ENCODE results near the gene ACSF3. TPM values are rescaled to one million over a fixed set of nuclear protein-coding genes. Genes with fewer than 3 reads are reported as not detected.

ACSF3 gene
- total RNA-seq, 1 experiment from 2014 or later: 30.8 TPM

DNA sequence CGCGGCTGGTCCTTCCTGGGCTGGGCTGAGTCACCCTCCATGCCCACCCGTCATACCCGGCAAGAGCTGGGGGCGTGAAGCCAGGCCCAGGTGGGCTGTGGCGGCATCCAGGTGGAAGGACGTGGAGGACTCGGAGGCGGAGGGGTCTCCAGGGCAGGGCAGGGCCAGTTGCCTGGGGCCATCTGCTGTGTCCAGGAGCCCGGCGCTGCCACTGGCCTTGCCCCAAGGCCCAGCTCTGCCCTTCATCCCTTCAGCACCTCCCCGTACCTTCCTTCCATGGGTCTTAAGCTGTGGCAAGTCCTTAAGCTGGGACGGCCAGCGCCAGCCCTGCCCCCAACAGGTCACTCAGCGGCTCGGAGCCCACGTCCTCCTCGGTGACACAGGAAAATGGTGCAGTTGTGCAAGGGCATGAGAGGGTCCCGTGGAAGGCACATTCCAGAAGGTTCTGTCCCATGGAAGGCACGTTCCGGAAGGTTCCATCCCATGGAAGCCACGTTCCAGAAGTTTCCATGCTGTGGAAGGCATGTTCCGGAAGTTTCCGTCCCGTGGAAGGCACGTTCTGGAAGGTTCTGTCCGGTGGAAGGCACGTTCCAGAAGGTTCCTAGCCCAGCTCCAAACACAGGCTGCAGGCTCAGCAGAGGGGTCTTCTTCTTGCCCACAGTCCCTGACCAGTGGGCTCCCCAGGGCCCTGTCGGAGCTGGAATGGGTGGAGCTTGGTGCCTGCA lies 67.5 kb downstream of the ACSF3 start:
- CTCF ChIA-PET: no interaction called here
- Histone ChIP-seq H3K27me3 (ENCODE audit: control insufficient read depth, insufficient read depth, low read length) (no peaks in the 10 kb centered on the region), H3K4me1 (ENCODE audit: control insufficient read depth, insufficient read depth, low read length) (no peaks in the 10 kb centered on the region), H3K36me3 (ENCODE audit: control insufficient read depth, insufficient read depth, low read length) (no peaks in the 10 kb centered on the region), H3K27ac (ENCODE audit: low read length) (no peak overlapping the region), H3K4me3 (ENCODE audit: low read depth in 2 of 2, low read length in 2 of 2) (no peak overlapping the region), H3K9me3 (ENCODE audit: control insufficient read depth, insufficient read depth, low read depth, low read length) (no peaks in the 10 kb centered on the region)
- POLR2A ChIA-PET: no interaction called here
- DNase-seq (ENCODE audit: low read depth, low spot score): no peak
- intact Hi-C loops (cut with micrococcal nuclease; ENCODE audit: unreplicated experiment) (loop anchor here (10.0 kb wide), 1 partner anchor 346 kb away; the partner anchor contains the start of gene APRT), in situ Hi-C loops (cut with HindIII; ENCODE audit: low pct_unique_long_range_greater_than_20kb, low sequenced_read_pairs) (no loop called here)
- no peak for ATAC-seq
- no TSS peak for BruUV-seq (replicated peaks)
- no peak for TF ChIP-seq POLR2AphosphoS5 (IDR thresholded peaks at IDR 0.05; ENCODE audit: low read depth, low read length)
- no peak for TF ChIP-seq TCF7L2 (IDR thresholded peaks at IDR 0.05; ENCODE audit: low read depth, low read length)
- TF ChIP-seq, protein P1, sequence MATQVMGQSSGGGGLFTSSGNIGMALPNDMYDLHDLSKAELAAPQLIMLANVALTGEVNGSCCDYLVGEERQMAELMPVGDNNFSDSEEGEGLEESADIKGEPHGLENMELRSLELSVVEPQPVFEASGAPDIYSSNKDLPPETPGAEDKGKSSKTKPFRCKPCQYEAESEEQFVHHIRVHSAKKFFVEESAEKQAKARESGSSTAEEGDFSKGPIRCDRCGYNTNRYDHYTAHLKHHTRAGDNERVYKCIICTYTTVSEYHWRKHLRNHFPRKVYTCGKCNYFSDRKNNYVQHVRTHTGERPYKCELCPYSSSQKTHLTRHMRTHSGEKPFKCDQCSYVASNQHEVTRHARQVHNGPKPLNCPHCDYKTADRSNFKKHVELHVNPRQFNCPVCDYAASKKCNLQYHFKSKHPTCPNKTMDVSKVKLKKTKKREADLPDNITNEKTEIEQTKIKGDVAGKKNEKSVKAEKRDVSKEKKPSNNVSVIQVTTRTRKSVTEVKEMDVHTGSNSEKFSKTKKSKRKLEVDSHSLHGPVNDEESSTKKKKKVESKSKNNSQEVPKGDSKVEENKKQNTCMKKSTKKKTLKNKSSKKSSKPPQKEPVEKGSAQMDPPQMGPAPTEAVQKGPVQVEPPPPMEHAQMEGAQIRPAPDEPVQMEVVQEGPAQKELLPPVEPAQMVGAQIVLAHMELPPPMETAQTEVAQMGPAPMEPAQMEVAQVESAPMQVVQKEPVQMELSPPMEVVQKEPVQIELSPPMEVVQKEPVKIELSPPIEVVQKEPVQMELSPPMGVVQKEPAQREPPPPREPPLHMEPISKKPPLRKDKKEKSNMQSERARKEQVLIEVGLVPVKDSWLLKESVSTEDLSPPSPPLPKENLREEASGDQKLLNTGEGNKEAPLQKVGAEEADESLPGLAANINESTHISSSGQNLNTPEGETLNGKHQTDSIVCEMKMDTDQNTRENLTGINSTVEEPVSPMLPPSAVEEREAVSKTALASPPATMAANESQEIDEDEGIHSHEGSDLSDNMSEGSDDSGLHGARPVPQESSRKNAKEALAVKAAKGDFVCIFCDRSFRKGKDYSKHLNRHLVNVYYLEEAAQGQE (IDR thresholded peaks at IDR 0.05; ENCODE audit: insufficient read depth in 1 of 2, low read depth in 2 of 2, low read length in 1 of 2): no peak

- no peak for ATAC-seq
- CTCF ChIA-PET: no interaction called here
- intact Hi-C loops (cut with micrococcal nuclease; ENCODE audit: unreplicated experiment): loop anchor here (10.0 kb wide), 1 partner anchor 347 kb away; the partner anchor contains the start of gene APRT
Measured at GRCh38 chr16:89161763-89162713, 68.4 kb downstream of the ACSF3 start.

More at GRCh38 chr16:89161763-89162713, 68.4 kb downstream of the ACSF3 start:
- BruUV-seq (replicated peaks): no TSS peak
- in situ Hi-C loops (cut with HindIII; ENCODE audit: low pct_unique_long_range_greater_than_20kb, low sequenced_read_pairs): no loop called here
- POLR2A ChIA-PET: no interaction called here
- no peak for DNase-seq (ENCODE audit: low read depth, low spot score)
- TF ChIP-seq, protein P1 (IDR thresholded peaks at IDR 0.05; ENCODE audit: insufficient read depth in 1 of 2, low read depth in 2 of 2, low read length in 1 of 2): no peak
- TF ChIP-seq TCF7L2 (IDR thresholded peaks at IDR 0.05; ENCODE audit: low read depth, low read length) (no peak), CTCF (IDR thresholded peaks at IDR 0.05) (no peak), POLR2AphosphoS5 (IDR thresholded peaks at IDR 0.05; ENCODE audit: low read depth, low read length) (no peak), SIN3A (IDR thresholded peaks at IDR 0.05; ENCODE audit: borderline replicate concordance, insufficient read depth, low read depth, low read length) (no peak)
- H3K4me3 ChIP-seq (ENCODE audit: low read depth in 2 of 2, low read length in 2 of 2): no peak overlapping the region
- no peaks in the 10 kb centered on the region for H3K27me3 ChIP-seq (ENCODE audit: control insufficient read depth, insufficient read depth, low read length)
- H3K4me1 ChIP-seq (ENCODE audit: control insufficient read depth, insufficient read depth, low read length): no peaks in the 10 kb centered on the region
- H3K36me3 ChIP-seq (ENCODE audit: control insufficient read depth, insufficient read depth, low read length): no peaks in the 10 kb centered on the region
- H3K27ac ChIP-seq (ENCODE audit: low read length): no peak overlapping the region
- H3K9me3 ChIP-seq (ENCODE audit: control insufficient read depth, insufficient read depth, low read depth, low read length): no peaks in the 10 kb centered on the region

Data from Panc1 (cell line).